NCI-H2171 (cell line): Measurements from ENCODE around the gene TFF3.

Source experiments
- DNase-seq: peaks from one replicate; lab custom pipeline; 2025; lab: John Stamatoyannopoulos, UW

Gene TFF3

DNA sequence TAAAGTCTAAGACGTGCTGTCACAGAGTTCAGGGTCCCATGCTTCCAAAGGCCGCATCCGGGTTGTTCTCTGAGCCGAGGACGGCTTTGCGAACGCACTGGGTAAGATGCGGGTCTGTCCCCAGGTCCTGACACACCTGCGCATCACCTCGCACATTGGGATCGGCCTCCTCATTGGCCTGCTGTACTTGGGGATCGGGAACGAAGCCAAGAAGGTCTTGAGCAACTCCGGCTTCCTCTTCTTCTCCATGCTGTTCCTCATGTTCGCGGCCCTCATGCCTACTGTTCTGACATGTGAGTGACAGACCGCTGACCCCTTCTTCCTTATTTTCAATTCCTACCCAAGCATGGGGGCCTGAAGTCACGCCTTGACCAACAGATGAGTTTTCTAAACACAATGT, 25.3 kb downstream of the TFF3 start:
- DNase-seq, result no peak

DNA sequence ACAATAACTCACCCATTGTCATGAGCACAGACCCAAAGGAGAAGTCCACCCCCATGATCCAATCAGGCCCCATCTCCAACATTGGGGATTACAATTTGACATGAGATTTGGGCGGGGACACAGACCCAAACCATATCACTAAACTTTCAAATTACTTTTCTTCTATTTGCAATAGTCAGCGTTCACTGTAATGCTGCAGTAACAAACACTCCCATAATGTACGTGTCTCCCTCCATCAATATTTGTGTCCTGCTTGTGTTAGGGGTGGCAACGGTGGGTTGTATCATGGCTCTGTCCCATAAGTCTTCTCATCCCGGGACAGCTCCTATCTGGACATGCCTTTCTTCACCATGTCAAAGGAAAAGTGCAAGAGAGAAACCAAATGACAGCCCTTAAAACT, 26.2 kb downstream of the TFF3 start:
- no peak for DNase-seq

DNA sequence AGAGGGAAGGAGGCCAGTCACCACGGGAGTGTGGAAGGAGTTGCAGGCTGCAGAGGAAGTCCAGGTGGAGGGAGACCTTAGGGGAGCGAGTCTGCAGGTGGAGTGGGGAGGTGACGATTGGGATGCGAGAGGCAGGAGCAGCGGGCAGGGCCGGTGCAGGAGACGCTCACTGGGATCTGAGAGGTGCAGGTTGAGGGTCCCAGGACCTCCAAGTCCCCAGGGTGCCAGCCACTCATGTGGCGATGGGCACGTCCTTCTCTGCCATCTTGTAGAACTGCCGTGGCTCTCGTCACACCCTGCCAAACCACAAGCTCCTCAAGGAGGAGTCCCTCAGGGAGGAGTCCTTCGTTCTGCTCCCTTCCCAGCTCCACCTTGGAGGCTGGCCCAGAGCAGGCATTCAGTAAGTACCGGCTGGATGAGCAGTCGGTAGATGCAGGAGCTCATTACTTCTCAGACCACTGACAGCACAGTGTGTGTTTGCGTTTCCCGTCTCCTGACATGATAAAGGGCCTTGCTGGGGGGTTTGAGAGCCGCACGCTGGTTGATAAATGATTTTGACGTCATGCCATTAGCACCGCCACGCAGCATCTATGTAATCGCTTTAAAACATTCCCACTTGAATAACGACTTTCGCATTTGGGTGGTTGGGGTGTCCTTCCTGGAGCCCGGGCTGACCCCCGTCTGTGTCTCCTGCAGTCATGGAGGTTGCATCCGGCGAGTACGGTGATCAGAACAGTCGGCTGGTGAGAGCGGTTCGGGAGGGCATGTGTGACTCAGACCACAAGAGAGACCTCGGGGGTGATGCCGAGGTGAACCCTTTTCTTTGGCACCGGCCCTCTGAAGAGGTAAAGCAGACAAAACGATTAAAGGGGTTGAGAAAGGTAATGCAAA, 27.8 kb downstream of the TFF3 start:
- DNase-seq, result no peak

DNA sequence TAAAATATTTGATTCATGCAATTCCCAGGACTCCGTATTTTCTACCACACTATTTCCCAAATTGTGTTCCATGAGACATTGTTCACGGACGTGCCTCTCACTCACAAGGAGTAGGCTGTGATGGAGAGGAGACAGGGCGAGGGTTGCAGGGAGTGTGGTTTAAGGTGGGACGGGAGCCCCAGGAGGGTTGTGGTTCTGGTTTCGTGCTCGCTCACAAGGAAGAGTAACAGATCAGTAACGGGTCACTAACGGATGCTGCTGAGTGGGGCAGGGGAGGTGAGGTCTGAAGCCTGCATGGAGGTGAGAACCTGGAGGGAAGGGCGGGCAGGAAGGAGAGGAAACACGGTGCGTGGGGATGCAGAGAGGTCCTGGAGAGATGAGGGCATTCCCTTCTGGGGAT, 28.8 kb downstream of the TFF3 start:
- no peak for DNase-seq

DNA sequence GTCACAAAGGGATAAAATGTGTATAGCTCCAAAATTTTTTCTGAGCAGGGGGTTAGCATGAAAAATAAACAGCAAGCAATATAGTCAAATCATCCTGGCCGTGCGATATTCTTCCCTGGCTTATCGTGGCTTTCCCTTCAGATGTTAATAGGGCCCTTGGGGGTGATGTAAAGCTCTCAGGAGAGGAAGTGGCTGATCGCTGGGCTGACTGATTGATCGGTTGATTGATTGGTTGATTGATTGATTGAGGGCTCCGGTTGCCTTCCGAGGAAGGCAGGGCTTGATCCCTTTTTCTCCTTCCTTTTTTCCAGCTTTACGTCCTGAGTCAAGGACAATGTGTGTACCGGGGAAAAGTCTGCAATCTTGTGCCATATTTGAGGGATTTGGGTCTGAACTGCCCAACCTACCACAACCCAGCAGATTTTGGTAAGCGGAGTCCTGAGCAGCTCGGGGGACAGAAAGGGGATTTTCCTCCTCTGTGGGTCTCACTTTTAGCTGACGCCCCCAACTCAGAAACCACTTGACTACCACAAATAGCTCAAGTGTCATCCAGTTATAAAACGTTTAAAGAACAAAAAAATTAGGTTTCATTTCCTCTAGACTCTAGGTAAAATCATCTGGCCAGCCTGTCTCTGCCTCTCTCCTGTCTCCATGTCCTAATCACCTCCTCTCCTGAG, 29.5 kb downstream of the TFF3 start:
- no peak for DNase-seq

DNA sequence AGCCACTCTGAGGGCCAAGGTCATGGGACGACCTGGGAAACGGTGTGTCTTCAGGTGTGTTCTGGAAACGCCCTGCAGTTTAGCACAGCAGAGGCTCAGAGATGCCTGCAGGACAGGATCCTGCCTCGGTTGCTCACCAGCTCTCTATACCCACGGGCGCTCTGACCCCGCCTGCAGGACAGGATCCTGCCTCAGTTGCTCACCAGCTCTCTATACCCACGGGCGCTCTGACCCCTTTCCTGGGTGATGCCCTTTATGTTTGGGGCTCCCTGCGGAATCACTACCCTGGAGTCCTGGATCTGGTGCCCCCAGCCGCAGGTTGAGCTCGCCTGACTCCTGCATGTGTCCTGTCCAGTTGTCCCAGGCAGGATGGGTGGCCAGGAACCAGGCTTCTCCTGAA, 32.5 kb downstream of the TFF3 start:
- no peak for DNase-seq

DNA sequence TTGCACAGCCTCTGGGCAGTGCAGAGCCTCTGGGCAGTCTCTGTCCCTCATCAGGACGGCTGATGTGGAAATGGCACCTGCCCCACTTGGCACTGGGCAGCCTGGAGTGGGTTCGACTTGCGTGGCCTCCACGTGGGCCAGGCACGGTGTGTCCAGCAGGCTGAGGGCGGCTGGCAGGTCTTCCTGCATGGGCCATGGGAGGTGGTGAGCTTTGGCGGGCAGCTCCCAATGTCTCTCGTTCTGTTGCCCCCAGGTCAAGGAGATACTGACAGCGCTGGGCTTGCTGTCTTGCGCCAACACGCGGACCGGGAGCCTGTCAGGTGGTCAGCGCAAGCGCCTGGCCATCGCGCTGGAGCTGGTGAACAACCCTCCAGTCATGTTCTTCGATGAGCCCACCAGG, 33.2 kb downstream of the TFF3 start:
- DNase-seq, result no peak

DNA sequence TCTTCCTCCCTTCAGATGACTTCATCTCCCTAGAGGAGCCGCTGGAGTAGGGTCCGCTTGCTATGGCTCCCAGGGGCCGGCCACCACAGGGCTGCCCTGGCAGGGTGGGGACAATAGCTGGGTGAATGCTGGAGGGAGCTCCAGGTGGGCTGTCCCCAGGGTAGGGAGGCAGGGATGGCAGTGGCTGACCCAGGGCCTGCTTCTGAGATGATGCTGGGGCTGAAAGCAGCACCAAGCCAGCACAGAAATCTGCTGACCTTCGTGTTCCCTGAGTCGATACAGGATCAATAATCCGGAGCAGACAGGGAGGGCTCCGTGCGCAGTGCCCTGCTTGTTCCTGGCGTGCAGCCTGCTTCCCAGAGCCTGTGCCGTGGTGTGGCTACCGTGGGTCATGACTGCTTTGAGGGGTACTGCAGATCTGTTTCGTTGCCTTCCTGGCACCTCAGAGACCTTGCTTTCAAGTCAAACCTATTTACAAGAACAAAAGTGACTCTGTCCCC, 34.0 kb downstream of the TFF3 start:
- DNase-seq, result no peak

DNA sequence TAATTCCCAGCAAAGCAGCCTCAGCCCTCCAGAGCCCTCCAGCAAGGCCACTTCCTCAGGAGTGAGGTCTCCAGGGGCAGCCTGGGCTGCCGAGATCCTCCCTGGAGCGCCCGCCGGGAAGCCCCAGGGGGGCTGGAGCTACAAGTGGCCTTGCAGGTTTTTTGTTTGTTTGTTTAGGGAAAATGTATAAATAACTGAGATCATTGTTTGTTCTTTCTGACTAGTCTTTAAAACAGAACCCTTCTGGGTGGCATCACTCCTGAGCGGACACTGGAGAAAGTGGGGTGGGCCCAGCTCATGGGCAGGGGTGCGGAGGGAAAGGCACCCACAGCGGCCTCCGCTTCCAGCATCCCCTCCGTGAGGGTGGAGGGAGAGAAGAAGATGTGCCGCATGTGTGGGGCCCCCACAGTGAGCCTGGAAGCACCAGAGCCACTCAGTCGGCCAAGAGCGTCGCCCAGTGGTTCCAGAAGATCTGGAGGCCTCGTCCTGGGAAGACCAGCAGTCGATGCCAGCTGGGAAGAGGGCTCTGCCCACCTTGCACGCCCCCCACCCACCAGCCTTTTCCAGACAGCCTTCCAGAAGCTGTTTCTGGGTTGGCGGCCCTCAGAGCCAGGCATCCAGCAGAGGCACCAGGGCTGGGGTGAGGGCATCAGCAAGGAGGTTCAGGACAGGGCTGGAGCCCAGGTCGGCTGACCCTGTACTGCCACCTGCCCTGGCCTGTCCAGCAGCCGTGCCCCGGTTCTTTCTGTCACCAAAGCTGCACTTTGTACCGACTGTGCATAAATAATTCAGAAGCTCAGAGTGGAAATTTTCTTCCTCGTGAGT, 34.6 kb downstream of the TFF3 start:
- DNase-seq, result no peak

DNA sequence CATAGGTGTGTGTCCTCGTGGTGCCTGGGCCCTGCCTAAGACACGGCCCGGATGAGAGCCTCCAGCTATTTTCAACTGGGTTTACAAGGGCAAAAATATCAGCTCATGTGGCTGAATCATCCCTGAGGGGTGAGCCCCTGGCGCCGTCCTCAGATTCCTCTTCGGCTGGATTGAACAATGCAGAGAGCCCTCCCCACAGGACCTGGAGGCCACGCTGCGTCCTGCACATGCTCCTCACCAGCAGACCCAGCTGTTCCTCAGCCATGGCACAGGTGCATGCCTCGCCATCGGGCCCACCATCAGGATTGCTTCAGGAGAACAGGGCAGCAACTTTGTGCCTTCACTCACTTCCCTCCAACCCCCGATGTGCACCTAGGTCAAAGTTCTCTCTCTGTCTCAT, 35.3 kb downstream of the TFF3 start:
- no peak for DNase-seq

DNA sequence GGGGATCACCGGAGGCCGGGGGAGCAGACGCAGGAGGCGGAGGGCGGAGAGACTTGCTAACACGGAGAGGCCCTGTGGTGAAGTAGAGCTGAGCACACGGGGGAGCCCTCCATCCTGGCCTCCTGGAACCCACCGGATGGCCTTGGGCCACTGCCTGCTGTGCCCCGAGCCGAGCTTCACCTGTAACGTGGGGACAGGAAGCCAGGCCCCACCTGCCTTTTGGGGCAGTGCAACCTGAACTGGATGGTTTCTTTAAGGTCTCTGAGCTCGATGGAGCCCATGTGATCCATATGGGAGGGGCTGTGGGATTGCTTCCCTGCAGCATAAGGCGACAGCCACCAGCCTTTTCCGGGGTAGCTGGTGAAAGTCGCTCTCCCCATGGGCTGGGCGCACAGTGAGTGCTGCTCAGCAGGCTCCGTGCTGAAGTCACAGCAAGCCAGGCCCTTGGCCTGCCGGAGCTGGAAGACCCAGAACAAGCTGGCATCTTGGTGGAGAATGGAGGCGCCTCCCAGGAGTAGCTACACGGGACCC, 35.8 kb downstream of the TFF3 start:
- no peak for DNase-seq

DNA sequence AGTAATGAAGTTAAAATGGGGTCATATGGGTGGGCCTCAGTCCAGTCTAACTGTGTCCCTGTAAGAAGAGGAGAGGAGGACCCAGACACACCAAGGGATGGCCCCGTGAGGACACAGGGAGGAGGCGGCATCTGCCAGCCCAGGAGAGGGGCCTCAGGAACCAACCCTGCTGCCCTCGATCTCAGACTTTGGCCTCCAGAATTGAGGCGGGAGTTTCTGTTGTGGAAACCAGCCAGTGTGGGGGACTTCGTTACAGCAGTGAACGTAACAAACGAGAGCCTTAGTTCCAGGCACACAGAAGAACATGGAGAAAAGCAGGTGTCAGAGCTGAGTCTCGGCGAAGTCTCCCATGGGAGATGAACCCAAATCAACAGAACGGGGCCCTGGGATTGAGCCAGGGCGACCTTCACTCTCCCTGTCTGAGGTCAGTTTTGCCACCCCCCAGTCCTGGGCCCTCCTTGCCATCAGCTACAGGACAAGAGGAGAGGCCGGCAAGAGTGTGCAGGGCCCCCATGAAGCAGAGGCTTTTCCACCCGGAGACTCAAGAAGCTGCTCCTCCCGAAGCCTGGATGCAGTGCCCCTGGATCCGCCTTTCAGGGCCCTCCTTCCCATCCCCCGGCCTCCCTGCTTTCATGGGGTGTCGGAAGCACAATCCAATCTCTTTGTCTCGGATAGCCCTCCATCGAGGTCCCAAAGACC, 36.6 kb downstream of the TFF3 start:
- DNase-seq, result no peak

DNA sequence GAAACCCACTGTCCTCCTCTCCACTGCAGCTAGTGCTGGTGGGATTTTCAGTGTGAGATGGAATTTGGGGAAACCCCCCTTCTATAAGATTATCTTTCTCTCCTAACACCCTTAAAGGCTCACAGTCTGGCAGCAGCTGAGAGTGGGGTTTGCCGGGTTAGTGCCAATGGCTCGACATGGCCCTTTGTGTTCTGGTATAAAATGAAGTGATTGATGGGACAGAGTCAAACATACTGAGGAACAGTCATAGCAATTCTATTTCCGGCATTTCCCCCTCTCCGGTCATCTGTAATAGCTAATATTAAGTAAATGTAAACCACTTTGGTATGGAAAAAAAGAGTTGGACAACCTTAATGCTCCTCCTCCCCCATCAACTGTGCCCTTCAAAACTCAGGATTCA, 37.6 kb downstream of the TFF3 start:
- no peak for DNase-seq

DNA sequence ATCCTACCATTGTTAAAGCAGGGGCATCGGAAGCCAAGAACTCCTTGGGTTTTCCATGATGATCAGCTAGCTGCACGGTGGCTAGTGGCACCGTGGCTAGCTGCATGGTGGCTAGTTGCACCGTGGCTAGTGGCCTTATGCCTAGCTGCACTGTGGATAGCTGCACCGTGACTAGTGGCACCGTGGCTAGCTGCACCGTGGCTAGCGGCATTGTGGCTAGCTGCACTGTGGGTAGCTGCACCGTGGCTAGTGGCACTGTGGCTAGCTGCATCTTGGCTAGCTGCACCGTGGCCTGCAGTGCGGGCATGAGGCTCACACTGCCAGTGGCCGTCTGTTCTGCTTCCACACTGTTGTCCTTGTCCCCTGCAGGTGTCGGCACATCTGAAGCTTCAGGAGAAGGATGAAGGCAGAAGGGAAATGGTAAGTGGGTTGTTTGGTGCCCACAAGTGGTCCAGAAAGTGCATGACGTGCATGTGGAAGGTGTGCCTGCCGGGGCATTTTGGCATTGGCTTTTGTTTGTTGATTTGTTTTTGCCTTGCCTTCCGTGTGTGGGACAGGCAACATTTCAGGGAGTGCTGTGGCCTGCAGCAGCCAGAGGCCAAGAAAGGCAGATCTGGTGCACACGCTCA, 38.6 kb downstream of the TFF3 start:
- no peak for DNase-seq

DNA sequence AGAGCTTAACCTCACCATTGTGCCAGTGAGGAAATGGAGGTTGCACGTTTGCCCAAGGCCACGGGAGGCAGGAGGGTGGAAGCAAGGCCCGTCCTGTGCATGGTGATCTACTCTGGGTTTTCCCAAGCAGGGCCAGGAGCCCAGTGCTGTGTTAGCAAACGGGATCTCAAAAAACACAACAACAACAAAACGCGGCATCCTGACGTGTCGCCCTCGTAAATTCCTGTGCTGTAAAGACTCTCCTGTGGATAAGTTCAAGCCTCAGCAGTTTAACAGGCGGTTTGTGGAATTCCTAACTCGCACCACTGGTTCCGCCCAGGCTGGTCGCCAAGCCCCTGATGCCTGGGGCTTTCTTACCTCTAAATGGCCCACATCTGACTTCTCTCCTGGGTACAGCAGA, 39.1 kb downstream of the TFF3 start:
- DNase-seq, result no peak

DNA sequence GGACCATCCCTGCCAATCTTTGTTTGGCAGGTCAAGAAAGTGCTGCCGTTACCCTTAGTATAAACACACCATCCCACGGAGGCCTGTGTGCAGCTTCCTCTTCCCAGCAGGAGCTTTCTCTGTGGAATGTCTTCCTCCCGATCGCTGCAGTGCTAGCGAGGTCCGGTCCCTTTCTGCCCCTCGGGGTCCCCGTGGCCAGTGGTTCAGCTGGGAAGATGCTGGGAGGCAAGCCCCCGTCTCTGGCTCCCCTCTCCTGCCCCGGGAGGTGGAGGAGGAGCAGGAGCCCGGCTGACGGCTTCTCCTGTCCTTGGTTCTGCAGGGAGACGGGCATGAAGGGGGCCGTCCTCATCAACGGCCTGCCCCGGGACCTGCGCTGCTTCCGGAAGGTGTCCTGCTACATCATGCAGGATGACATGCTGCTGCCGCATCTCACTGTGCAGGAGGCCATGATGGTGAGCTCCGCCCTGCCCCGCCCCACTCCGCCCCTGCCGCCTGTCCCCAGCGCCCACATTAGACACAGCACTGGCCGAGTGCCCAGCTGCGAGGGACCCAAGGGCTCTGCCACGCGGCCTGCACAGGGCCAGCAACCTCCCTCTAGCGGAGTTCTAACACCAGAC, 42.1 kb downstream of the TFF3 start:
- DNase-seq, result no peak

DNA sequence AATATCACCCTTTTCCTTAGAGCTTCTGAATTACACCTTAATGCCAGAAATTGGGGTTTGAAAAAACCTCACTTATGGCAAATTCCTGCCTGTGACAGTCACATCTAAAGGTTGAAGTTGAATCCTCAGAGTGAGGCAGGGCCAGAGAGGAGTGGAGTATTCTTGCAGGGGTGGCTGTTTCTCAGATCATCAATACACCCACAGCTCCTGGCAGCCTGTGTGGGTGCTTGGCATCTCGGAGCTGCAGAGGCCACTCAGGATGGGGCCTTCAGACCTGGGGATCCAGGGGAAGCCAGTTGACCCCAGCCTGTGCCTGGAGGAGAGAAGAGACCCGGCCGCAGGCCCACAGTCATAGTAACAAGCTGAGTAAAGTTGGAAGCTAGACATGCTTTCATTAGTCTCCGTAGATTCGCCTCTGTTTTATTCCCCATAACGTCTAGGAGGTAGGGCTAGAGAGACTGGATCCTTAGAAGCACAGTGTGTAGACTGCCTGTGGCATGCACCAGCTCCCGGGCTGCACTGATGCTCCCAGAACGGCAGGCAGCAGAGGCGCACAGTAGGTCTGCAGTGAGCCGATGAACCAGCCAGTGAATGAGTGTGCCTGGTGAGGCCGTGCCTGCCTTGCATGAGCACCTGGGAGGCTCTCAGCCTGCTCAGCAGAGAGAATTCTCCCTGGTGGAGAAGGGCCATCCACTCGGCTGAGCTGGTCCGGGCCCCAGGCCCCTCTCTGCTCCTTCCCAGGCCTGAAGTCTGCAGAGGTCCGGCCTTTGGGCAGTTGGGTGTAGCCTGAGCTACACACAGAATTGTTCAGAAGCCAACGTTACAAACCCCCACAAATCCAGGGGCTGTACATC, 42.9 kb downstream of the TFF3 start:
- DNase-seq, result no peak

DNA sequence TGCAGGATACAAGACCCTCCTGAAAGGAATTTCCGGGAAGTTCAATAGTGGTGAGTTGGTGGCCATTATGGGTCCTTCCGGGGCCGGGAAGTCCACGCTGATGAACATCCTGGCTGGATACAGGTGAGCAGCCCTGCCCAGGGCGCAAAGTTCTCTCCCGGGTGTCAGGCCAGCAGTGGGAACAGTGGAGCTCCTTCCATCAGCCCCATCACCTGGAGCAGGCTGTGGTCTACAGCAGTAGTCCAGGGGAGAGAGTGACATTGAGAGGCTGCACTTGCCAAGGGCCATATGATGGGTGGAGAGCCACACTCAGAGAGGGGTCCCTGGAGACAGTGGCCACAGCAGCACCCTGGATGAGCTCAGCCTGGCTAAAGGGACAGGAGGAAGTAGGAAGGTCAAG, 44.1 kb downstream of the TFF3 start:
- no peak for DNase-seq

DNA sequence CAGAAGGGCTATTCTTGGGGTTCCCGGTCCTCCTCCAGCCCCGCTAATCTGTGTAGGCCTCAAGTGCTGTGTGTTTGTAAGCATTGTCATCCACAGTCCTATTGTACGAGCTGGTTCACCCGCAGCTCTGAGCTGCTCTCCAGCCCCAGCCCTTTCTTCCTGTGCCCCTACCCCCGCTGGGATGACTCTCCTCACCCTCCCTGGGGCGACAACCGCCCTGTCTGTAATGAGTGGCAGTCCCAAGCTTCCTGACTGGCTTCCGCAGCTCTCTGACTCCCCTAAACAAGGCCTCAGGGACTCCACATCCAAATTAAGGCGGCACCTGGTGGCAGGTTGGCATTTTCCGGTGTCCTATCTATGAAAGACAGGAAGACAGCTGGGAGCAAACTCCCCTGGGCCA, 45.8 kb downstream of the TFF3 start:
- DNase-seq, result no peak
